GM23338 (cell line): ENCODE data around the gene ZNF853. TPM values are rescaled to one million over a fixed set of nuclear protein-coding genes. Genes with fewer than 3 reads are reported as not detected.

Experiments
- ATAC-seq: fragments of 200-7000 bp; cut with Tn5 transposase; 3 replicates; pipeline ENCODE4 v1.9.1; 2020
- DNase-seq: peaks from one replicate; pipeline ENCODE4 v3.0.0-alpha.2; 2015; ENCODE audit warnings: low spot score
- H2AFZ ChIP-seq: fragments of 200-600 bp; sonication (generic); 2 replicates; pipeline ENCODE4 v1.8.0; 2016; ENCODE audit warnings: antibody characterized with exemption, mild to moderate bottlenecking, moderate library complexity
- H3F3A ChIP-seq: fragments of 200-600 bp; sonication (generic); replicated peaks from 2 replicates; pipeline ENCODE4 v1.8.0; 2017; ENCODE audit warnings: antibody characterized with exemption, mixed run types, low read depth
- H3K27ac ChIP-seq: fragments of 200-600 bp; sonication (generic); 2 replicates; pipeline ENCODE4 v1.6.1; 2016; ENCODE audit warnings: low read depth
- H3K27me3 ChIP-seq: fragments of 200-600 bp; sonication (generic); 2 replicates; pipeline ENCODE4 v1.8.0; 2016; ENCODE audit warnings: mild to moderate bottlenecking, mixed run types, moderate library complexity; ENCODE audit not compliant: insufficient read depth
- H3K36me3 ChIP-seq: fragments of 200-600 bp; sonication (generic); 2 replicates; pipeline ENCODE4 v1.8.0; 2016; ENCODE audit warnings: mild to moderate bottlenecking; ENCODE audit not compliant: insufficient read depth
- H3K4me1 ChIP-seq: fragments of 200-600 bp; sonication (generic); 2 replicates; pipeline ENCODE4 v1.8.0; 2016; ENCODE audit warnings: mild to moderate bottlenecking, moderate library complexity; ENCODE audit not compliant: insufficient read depth
- H3K4me2 ChIP-seq: fragments of 200-600 bp; sonication (generic); 2 replicates; pipeline ENCODE4 v1.7.1; 2017; ENCODE audit warnings: mixed run types
- H3K4me3 ChIP-seq: fragments of 200-600 bp; sonication (generic); 2 replicates; pipeline ENCODE4 v1.6.1; 2016; ENCODE audit warnings: mixed run types
- H3K79me2 ChIP-seq: fragments of 200-600 bp; sonication (generic); replicated peaks from 2 replicates; pipeline ENCODE4 v1.8.0; 2017; ENCODE audit warnings: mild to moderate bottlenecking; ENCODE audit not compliant: insufficient read depth
- H3K9me2 ChIP-seq: fragments of 200-600 bp; sonication (generic); 2 replicates; pipeline ENCODE4 v1.8.0; 2017; ENCODE audit not compliant: insufficient read depth
- H4K20me1 ChIP-seq: fragments of 200-600 bp; sonication (generic); replicated peaks from 2 replicates; pipeline ENCODE4 v1.8.0; 2017; ENCODE audit warnings: mild to moderate bottlenecking; ENCODE audit not compliant: insufficient read depth
- H3K27ac Mint-ChIP-seq: 2 replicates; pipeline ENCODE4 v1.8.0; 2020; ENCODE audit warnings: inconsistent platforms, mild to moderate bottlenecking, moderate library complexity, mixed read lengths
- H3K27me3 Mint-ChIP-seq: 3 replicates; pipeline ENCODE4 v1.8.0; 2022; ENCODE audit warnings: low read depth, mild to moderate bottlenecking, moderate library complexity, mixed read lengths, inconsistent platforms; ENCODE audit not compliant: insufficient read depth, poor library complexity
- H3K36me3 Mint-ChIP-seq: 3 replicates; pipeline ENCODE4 v1.8.0; 2021; ENCODE audit warnings: low read depth, mild to moderate bottlenecking, inconsistent platforms, moderate library complexity, mixed read lengths
- H3K4me1 Mint-ChIP-seq: 3 replicates; pipeline ENCODE4 v1.8.0; 2020; ENCODE audit warnings: mild to moderate bottlenecking, inconsistent platforms, mixed read lengths
- H3K4me3 Mint-ChIP-seq: 3 replicates; pipeline ENCODE4 v1.8.0; 2021; ENCODE audit warnings: moderate library complexity, mild to moderate bottlenecking, inconsistent platforms, mixed read lengths
- H3K9me3 Mint-ChIP-seq: 3 replicates; pipeline ENCODE4 v1.8.0; 2020; ENCODE audit warnings: moderate library complexity, mild to moderate bottlenecking, inconsistent platforms, mixed read lengths
- CREB1 ChIP-seq: fragments of 250-450 bp; sonication (Bioruptor Pico); IDR thresholded peaks from 2 replicates; pipeline ENCODE4 v1.5.0; 2020; ENCODE audit warnings: low read depth, mild to moderate bottlenecking, moderate library complexity
- CTCF ChIP-seq, 2 experiments: fragments of 200-600 bp in 1 of 2; sonication (generic) in 1 of 2; conservative IDR thresholded peaks; 2 replicates each; pipeline versions ENCODE4 v1.5.1 to v1.6.1; 2016 to 2017; ENCODE audit warnings: antibody characterized with exemption in 2 of 2, low read depth in 2 of 2, mild to moderate bottlenecking in 2 of 2, moderate library complexity in 1 of 2
- NANOG ChIP-seq: IDR thresholded peaks from 2 replicates; pipeline ENCODE4 v1.6.1; 2016; ENCODE audit warnings: antibody characterized with exemption, borderline replicate concordance
- POLR2AphosphoS5 ChIP-seq: IDR thresholded peaks from 2 replicates; pipeline ENCODE4 v1.6.1; 2016; ENCODE audit warnings: antibody characterized with exemption, low read depth
- ZNF462 ChIP-seq: fragments of 250-450 bp; sonication (Bioruptor Pico); IDR thresholded peaks from 2 replicates; pipeline ENCODE4 v1.5.0; 2020; ENCODE audit warnings: mild to moderate bottlenecking, moderate library complexity
- polyA plus RNA-seq: library from polyadenylated mRNA; unstranded; fragments of >200 nt; fragmentation: Nextera tagmentation; extraction: Ambion mirVana; gene quantifications from 2 replicates; pipeline ENCODE4 v1.2.1, GENCODE V29; 2016
- total RNA-seq: library from RNA; depleted of rRNA; stranded (reverse); fragments of >200 nt; shearing (Covaris generic); gene quantifications from 2 replicates; pipeline ENCODE4 v1.2.3, GENCODE V29; 2014

The ZNF853 gene
- total and polyA plus RNA-seq, 2 experiments from 2014 or later = 0.32 to 8.9 TPM

GRCh38 chr7:6618621-6619020 is 3.2 kb downstream of the ZNF853 start (continued):
- TF ChIP-seq ZNF462 (CRISPR knock-in tag) (no peak), CTCF (conservative IDR thresholded peaks at IDR 0.05; ENCODE audit: low read depth in 2 of 2) (no peak), POLR2AphosphoS5 (no peak), NANOG (no peak)

- Histone ChIP-seq H2AFZ (no peak overlapping the region), H3K4me1 (no peaks in the 10 kb centered on the region), H3K79me2 (no peaks in the 10 kb centered on the region), H3K36me3 (no peaks in the 10 kb centered on the region), H4K20me1 (no peaks in the 10 kb centered on the region), H3K27me3 (no peaks in the 10 kb centered on the region), H3F3A (no peaks in the 10 kb centered on the region), H3K4me3 (no peak overlapping the region), H3K9me2 (no peaks in the 10 kb centered on the region), H3K27ac (no peak overlapping the region), H3K4me2 (no peak overlapping the region)
- H3K4me3 Mint-ChIP-seq = no peak overlapping the region
- no peak overlapping the region for H3K27ac Mint-ChIP-seq
- H3K4me1 Mint-ChIP-seq = peaks cover 3% of the 10 kb centered on the region; the same call in 1 of the 3 replicates
- peaks cover 5% of the 10 kb centered on the region; the same call in 2 of the 3 replicates for H3K9me3 Mint-ChIP-seq
- peaks cover 31% of the 10 kb centered on the region for H3K36me3 Mint-ChIP-seq
- ATAC-seq (no peak), DNase-seq (no peak)
- H3K27me3 Mint-ChIP-seq = peaks cover 8% of the 10 kb centered on the region
- TF ChIP-seq CTCF (conservative IDR thresholded peaks at IDR 0.05; ENCODE audit: low read depth in 2 of 2) = no peak
- TF ChIP-seq ZNF462 (CRISPR knock-in tag) = no peak
- TF ChIP-seq NANOG = no peak
- no peak for TF ChIP-seq CREB1 (CRISPR knock-in tag)
These were observed 4.6 kb downstream of the ZNF853 start for GRCh38 chr7:6619961-6620360.
